GM19463 (cell line): Measurements from ENCODE around the gene BMP6.

Source experiments
- ATAC-seq: cut with Tn5 transposase; IDR thresholded peaks from one replicate; pipeline ENCODE4 v1.9.1; 2021; ENCODE audit warnings: mild to moderate bottlenecking, moderate library complexity; ENCODE audit not compliant: unreplicated experiment

The BMP6 gene

DNA sequence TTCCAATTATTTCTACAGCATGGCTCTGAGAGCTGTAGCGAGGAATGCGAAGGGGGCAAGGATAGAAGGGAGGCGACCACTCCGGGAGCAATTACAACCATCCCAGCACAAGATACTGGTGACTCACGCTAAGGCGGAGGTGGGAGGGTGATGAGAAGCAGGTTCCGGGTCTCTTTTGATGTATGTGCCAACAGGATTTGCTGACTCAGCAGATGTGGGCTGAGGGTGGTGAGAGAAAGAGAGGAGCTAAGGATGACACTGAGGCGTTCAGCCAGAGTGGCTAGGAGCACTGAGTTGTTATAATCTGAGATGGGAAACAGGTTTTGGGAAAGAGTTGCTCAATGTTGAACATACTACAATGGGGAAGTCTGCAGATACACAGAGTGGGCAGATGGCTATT lies 194.0 kb downstream of the BMP6 start:
- ATAC-seq: no peak

DNA sequence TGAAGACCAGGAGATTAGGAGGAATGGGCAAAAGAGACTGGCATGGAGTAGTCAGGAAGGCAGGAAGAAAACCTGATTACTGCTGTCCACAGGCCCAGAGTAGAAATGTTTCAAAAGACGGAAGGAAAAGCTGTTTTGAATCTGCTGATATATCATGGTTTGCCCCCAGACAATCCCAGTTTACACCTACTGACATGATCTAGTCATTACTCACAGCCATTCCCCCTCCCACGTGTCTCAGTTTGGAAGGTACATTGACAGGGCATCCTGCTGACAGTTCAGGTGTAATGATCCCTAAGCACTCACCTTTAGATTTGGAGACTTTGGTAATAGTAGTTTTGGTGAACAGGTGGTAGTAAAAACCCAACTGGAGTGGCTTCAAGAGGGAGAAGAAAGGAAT lies 194.5 kb downstream of the BMP6 start:
- no peak for ATAC-seq

DNA sequence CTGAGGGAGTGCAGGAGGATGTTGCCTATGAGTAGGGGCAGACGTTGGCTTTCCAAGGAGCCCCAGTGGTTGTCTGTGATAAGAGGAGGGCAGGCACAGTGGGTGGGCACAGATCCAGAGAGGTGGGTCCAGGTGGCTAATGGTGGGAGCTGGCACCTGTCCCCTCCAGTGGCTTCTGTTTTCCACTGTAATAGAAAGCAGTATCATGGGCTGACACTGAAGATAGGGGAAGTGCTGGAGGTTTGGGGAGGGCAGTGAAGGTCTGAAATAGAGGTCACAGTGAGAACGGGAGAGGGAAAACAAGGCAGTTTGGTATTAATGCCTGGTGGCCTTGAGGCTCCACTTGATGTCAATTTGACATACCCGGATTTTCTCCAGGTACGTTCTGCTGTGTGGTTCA lies 195.1 kb downstream of the BMP6 start:
- ATAC-seq: no peak

DNA sequence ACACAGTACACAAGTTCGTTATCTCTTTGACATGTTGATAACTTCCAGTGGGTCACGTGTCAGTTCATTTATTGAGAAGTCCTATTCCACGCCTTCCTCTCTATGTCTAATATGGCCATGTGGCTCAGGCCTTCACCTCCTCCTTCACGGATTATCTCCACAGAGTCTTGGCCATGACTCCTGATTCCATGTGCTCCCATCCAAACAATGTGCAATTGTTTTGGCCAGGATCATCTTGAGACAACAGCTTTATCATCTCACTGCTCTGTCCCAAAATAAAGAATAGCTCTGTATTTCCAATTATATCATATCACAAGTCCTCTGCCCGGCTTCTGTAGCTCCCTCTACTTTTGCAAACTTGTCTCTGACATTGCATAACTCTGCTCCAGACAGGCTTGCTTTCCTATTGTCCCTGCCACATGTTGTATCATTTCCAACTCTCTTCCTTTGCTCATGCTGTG lies 195.8 kb downstream of the BMP6 start:
- no peak for ATAC-seq

DNA sequence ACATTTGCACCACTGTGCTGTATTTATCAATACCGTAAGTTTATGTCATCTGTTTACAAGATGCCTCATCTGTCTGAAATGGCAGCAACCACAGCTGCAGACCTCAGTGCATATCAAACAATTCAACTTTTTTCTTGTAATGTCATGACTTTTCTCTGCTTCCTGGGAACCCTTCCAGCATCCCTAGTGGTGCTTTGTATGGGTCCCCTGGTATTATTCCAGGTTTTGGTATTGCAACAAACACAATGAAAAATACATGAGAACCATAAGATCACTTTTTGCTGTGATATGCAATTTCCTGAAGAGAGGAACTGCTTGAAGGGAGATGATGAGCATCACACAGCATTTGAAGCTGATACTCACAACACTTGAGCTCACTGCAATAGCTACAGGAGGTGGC lies 196.7 kb downstream of the BMP6 start:
- no peak for ATAC-seq

DNA sequence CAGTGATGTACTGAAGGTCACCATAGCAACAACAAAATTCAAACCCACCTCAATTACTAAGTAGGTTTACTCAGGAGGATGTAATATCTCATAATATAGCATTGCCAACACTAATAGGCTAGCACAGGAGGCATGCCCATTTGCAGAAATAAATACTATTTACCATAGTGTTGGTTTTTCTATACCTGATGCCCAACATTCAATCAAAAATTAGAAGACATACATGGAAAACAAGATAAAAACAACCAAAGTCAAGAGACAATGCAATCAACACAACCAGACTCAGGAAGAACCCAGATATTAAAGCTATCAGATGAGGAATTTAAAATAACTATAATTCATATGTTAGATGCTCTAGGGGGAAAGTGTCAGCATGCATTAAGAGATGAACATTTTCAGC lies 199.0 kb downstream of the BMP6 start:
- ATAC-seq: no peak
